Heart right ventricle (tissue), 16 donors: Measurements from ENCODE around the gene RNASE12. TPM values are rescaled to one million over a fixed set of nuclear protein-coding genes. Genes with fewer than 3 reads are reported as not detected.

Experiments
- ATAC-seq, 8 donors: fragments of 200-7000 bp; cut with Tn5 transposase; one replicate each; pipeline ENCODE4 v1.9.1; 2020; ENCODE audit warnings: mild to moderate bottlenecking in 8 of 8, moderate library complexity in 8 of 8, moderate number of reproducible peaks in 1 of 8
- DNase-seq, 2 donors: peaks; one replicate each; pipeline ENCODE4 v3.0.0-alpha.2; 2020
- H3K27ac ChIP-seq, 10 donors: fragments of 200-600 bp; sonication (generic) in 2 of 10; one replicate each; pipeline versions ENCODE4 v1.5.0 to v1.8.0; 2020 to 2022; ENCODE audit warnings: mild to moderate bottlenecking in 3 of 10
- H3K27me3 ChIP-seq, 7 donors: fragments of 200-600 bp; one replicate each; pipeline ENCODE4 v1.8.0; 2021 to 2022; ENCODE audit warnings: mild to moderate bottlenecking in 2 of 7
- H3K36me3 ChIP-seq, 9 donors: fragments of 200-600 bp; sonication (generic) in 1 of 9; one replicate each; pipeline versions ENCODE4 v1.5.0 to v1.8.0; 2020 to 2022; ENCODE audit warnings: mild to moderate bottlenecking in 2 of 9
- H3K4me1 ChIP-seq, 9 donors: fragments of 200-600 bp; sonication (generic) in 1 of 9; one replicate each; pipeline versions ENCODE4 v1.5.0 to v1.8.0; 2020 to 2022; ENCODE audit warnings: mild to moderate bottlenecking in 4 of 9
- H3K4me3 ChIP-seq, 10 donors: fragments of 200-600 bp; sonication (generic) in 2 of 10; one replicate each; pipeline versions ENCODE4 v1.5.0 to v1.8.0; 2020 to 2022; ENCODE audit warnings: mild to moderate bottlenecking in 7 of 10, moderate library complexity in 2 of 10
- H3K9me3 ChIP-seq, 11 donors: fragments of 200-600 bp in 10 of 11; sonication (generic) in 2 of 11; one replicate each; pipeline versions ENCODE4 v1.5.0 to v1.8.0; 2013 to 2022; ENCODE audit warnings: mild to moderate bottlenecking in 2 of 11, control low read depth in 1 of 11, moderate library complexity in 1 of 11
- WGBS, 2 donors: extraction: QIAGEN DNeasy Blood & Tissue Kit; methylation state at CpG; one replicate each; pipeline ENCODE4 v1.1.7; 2013; ENCODE audit warnings: inconsistent platforms in 1 of 2; 5-methylcytosine and 5-hydroxymethylcytosine counted together
- intact Hi-C, 10 donors: fragments of 100-400 bp; cut with DNase I; formaldehyde crosslinking; loops; one replicate each; pipeline versions ENCODE4 v1.11.1 to v1.14.2; 2022
- polyA plus RNA-seq, 2 donors: library from polyadenylated mRNA; stranded (reverse); fragments of 200-250 nt; gene quantifications; one replicate each; pipeline ENCODE4 v1.2.3, GENCODE V29; 2013
- total RNA-seq, 10 donors: library from RNA; stranded (reverse); fragmentation: NEBNext Ultra II Directional in 3 of 10; extraction: Animal tissue kit (Norgen Biotek cat#: 25700) in 3 of 10; gene quantifications; one replicate each; pipeline versions ENCODE4 v1.2.1 to v1.2.4, GENCODE V29; 2021 to 2023
- TF ChIP-seq, protein P1 (sequence below), 9 donors: fragments of 200-600 bp; sonication (generic) in 2 of 9; IDR thresholded peaks; one replicate each; pipeline versions ENCODE4 v1.5.0 to v1.8.0; 2021 to 2022; ENCODE audit warnings: antibody characterized with exemption in 9 of 9, mild to moderate bottlenecking in 5 of 9, moderate library complexity in 1 of 9
- donor health status: Arrhythmogenic right ventricular cardiomyopathy.
- donor health status: ischemic (EF 13 %, LVEDD 7.1; RV severe dilation, severe dysfunction).
- donor health status: healthy with polysubstance abuse.
- donor health status: DM: no; HTN: yes; CAD: no.
- donor health status: DM: no; HTN: no; CAD: no.
- donor health status: ischemic (EF 25% LVEDD 6.9; RV normal size, moderate dysfunction).
- donor health status: ischemic (EF 25% LVEDD 5.7; RV mildly dilated, moderate dysfunction).
- donor health status: healthy.
- donor health status: DM: yes; HTN: yes; CAD: no.
- donor health status: Ischemic cardiomyopathy.
- donor health status: ischemic (EF 35%, LVEDD 5.7; RV mildly dilated, moderate dysfunction).
- donor health status: nonischemic (EF 11% LVEDD 7.7; RV severe dilation, severe dysfunction).
- donor health status: DM: yes; HTN: yes; CAD: no.
- donor health status: PGD.
- donor health status: ischemic (EF 29% LVEDD 5.4; RV normal size, mild dysfunction).
- donor health status: nonischemic (EF 23%, LVEDD 6.1; RV moderate dilation, normal function).

The RNASE12 gene
- total and polyA plus RNA-seq, 12 donors, result not detected

DNA sequence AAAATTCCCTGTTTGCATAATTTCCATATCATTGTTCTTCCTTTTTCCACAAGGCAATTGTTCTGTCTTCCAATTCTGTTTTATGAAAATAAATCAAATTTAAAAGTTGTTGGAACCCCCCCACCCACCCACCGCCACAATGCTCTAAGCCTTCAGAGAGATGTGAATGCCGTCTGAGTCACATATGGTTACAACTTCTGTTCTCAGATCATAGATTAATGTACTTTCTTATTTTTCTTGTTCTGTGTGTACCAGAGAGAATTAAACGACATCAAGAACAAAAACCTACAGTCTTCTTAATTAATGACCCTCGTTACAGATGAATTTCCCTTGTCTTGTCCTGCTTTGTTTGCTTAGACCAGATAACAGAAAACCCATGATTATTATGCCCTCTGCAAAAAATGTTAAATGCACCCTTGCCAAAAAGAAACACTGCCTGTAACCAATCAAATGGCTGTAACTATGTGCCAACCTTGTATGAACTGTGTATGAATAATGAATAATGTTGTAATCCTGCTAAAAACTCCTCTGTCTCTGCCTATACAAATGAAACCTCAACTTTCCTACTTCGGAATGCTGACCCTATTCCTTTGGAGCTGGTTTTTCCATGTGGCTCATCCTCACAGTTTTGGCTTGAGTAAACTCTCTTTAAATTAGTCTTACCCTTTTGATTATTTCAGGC, 36.3 kb upstream of the RNASE12 start:
- peaks cover 0 to 92% (median 30%) of the 10 kb centered on the region in 7 donors for H3K27me3 ChIP-seq
- TF ChIP-seq, protein P1, sequence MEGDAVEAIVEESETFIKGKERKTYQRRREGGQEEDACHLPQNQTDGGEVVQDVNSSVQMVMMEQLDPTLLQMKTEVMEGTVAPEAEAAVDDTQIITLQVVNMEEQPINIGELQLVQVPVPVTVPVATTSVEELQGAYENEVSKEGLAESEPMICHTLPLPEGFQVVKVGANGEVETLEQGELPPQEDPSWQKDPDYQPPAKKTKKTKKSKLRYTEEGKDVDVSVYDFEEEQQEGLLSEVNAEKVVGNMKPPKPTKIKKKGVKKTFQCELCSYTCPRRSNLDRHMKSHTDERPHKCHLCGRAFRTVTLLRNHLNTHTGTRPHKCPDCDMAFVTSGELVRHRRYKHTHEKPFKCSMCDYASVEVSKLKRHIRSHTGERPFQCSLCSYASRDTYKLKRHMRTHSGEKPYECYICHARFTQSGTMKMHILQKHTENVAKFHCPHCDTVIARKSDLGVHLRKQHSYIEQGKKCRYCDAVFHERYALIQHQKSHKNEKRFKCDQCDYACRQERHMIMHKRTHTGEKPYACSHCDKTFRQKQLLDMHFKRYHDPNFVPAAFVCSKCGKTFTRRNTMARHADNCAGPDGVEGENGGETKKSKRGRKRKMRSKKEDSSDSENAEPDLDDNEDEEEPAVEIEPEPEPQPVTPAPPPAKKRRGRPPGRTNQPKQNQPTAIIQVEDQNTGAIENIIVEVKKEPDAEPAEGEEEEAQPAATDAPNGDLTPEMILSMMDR (IDR thresholded peaks at IDR 0.05), result no peak
- intact Hi-C loops, result loop anchor here in 1 of 10 donors (5.0 kb wide), 1 partner anchor 55 kb away; the partner anchor contains the start of gene RNASE4
- DNase-seq (no peak), ATAC-seq (no peak)
- no peak overlapping the region for H3K4me3 ChIP-seq
- no peaks in the 10 kb centered on the region for H3K36me3 ChIP-seq
- WGBS, 2 donors, result 57 to 69% methylated on average over 5 of the region's 5 CpGs
- peaks cover 0 to 77% (median 36%) of the 10 kb centered on the region in 9 donors for H3K4me1 ChIP-seq
- H3K9me3 ChIP-seq, result peaks cover 0 to 11% (median 0%) of the 10 kb centered on the region in 11 donors
- H3K27ac ChIP-seq, result no peak overlapping the region

DNA sequence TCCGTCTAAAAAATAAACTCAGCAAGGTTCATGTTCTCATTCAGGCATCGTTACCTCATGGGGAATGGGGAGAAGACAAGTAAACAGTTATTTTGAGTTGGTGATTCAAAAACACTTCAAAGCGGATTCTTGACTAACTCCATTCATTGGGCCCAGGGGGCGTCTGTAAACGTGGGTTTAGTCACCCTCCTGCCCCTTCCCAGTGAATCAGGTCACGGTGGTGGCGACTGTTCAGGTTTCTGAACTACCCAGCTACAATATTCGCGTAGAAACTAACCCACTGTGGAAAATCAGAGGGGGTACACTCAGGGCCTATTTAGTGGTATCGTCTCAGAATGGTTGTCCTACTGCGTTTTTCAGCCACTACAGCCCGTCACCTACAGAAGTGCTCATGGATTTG, 35.1 kb upstream of the RNASE12 start:
- TF ChIP-seq, protein P1 (IDR thresholded peaks at IDR 0.05), result no peak
- Histone ChIP-seq H3K36me3 (no peaks in the 10 kb centered on the region), H3K4me3 (peak overlapping the region in 6 of 10 donors; percentile 7 to 46 (median 28)), H3K4me1 (peaks cover 0 to 66% (median 24%) of the 10 kb centered on the region in 9 donors), H3K9me3 (peaks cover 0 to 11% (median 0%) of the 10 kb centered on the region in 11 donors), H3K27ac (no peak overlapping the region), H3K27me3 (peaks cover 0 to 92% (median 25%) of the 10 kb centered on the region in 7 donors)
- intact Hi-C loops, result loop anchor here in 1 of 10 donors (5.0 kb wide), 1 partner anchor 56 kb away; the partner anchor contains the start of gene RNASE4
- DNase-seq (no peak), ATAC-seq (no peak)
- 13 to 23% methylated on average over 12 of the region's 12 CpGs for WGBS, 2 donors

DNA sequence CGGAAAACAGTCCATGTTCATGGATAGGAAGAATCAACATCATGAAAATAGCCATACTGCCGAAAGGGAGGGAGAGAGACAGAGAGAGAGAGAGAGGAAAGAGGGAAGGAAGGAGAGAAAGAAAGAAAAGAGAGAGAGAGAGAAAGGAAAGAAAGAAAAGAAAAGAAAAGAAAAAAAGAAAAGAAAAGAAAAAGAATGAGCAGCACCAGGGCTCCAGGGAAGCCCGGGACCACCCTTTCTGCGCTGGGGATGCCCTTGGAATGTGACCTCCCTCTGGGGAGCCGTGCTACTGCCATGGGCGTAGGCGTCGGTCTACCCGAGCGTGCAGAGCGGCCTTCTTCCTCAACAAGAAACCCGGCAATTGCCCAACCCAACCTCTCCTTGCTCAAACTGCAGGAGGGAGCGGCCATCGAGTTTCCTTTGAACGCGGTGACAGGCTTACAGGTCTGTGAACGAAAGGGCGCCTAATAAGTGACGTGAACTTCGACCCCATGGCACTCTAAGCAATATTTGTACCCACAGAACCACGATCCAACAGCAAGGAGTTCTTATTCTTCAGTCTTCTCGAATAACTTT, 33.4 kb upstream of the RNASE12 start:
- H3K4me1 ChIP-seq, result peaks cover 0 to 54% (median 19%) of the 10 kb centered on the region in 9 donors
- H3K27me3 ChIP-seq, result peaks cover 0 to 85% (median 18%) of the 10 kb centered on the region in 7 donors
- intact Hi-C loops, result loop anchor here in 2 of 10 donors (2.0 to 5.0 kb wide), 2 partner anchors 58 to 60 kb away; partner anchors contain the start of gene RNASE4 (in 2 of the 2)
- no peak overlapping the region for H3K27ac ChIP-seq
- H3K36me3 ChIP-seq, result no peaks in the 10 kb centered on the region
- TF ChIP-seq, protein P1 (IDR thresholded peaks at IDR 0.05), result no peak
- H3K4me3 ChIP-seq, result peak overlapping the region in 8 of 10 donors; percentile 7 to 46 (median 29)
- peak; percentile 32 to 41 for DNase-seq
- ATAC-seq, result peak in 7 of 8 donors; percentile 46 to 69 (median 60)
- peaks cover 0 to 11% (median 0%) of the 10 kb centered on the region in 11 donors for H3K9me3 ChIP-seq
- WGBS, 2 donors, result 9 to 17% methylated on average over 22 of the region's 22 CpGs

DNA sequence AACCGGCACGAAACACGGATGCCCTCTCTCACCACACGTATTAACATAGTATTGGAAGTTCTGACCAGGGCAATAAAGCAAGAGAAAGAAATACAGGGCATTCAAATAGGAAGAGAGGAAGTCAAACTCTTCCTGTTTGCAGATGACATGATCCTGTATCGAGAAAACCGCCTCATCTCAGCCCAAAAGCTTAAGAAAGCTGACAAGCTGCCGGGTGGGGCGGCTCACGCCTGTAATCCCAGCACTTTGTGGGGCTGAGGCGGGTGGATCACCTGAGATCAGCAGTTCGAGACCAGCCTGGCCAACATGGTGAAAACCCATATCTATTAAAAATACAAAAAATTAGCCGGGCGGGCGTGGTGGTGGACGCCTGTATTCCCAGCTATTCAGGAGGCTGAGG, 32.6 kb upstream of the RNASE12 start:
- WGBS, 2 donors, result 45 to 58% methylated on average over 15 of the region's 15 CpGs
- ATAC-seq (no peak), DNase-seq (no peak)
- Histone ChIP-seq H3K27me3 (peaks cover 0 to 83% (median 18%) of the 10 kb centered on the region in 7 donors), H3K4me1 (peaks cover 0 to 54% (median 19%) of the 10 kb centered on the region in 9 donors), H3K27ac (no peak overlapping the region), H3K36me3 (no peaks in the 10 kb centered on the region), H3K4me3 (peak overlapping the region in 1 of 10 donors; percentile 34), H3K9me3 (peaks cover 0 to 11% (median 0%) of the 10 kb centered on the region in 11 donors)
- intact Hi-C loops, result loop anchor here in 1 of 10 donors (2.0 kb wide), 1 partner anchor 61 kb away; the partner anchor contains the start of gene RNASE4
- TF ChIP-seq, protein P1 (IDR thresholded peaks at IDR 0.05), result no peak
